GM13976 (cell line): ENCODE data around the gene PCDHB9.
"Not testable (repeated sequence)": the region's sequence is repeated elsewhere in the genome, so short reads cannot be mapped to it uniquely, and the experiment has no call there.

Source experiments
- DNase-seq: peaks from one replicate; pipeline ENCODE4 v3.0.0; 2012; ENCODE audit warnings: low spot score
- in situ Hi-C: fragments of 300-500 bp; cut with MboI; formaldehyde crosslinking; loops from one replicate; pipeline ENCODE4 v1.12.0; 2022; ENCODE audit warnings: low sequenced_read_pairs, mixed read lengths, inconsistent platforms; ENCODE audit not compliant: unreplicated experiment
- TF ChIP-seq, protein P1 (sequence below): IDR thresholded peaks from 2 replicates; pipeline ENCODE4 v1.5.1; 2012; ENCODE audit warnings: borderline replicate concordance, mild to moderate bottlenecking; ENCODE audit not compliant: insufficient read depth; ENCODE audit errors: extremely low read depth, missing control alignments, control extremely low read depth

PCDHB9 gene

GRCh38 chr5:141192110-141192725, 5.3 kb downstream of the PCDHB9 start, which contains the start of gene PCDHB10:
Gene PCDHB10, plus strand, starts transcription at chr5:141192353. Its CDS starts 200 bp downstream, at chr5:141192553.
- in situ Hi-C loops: no loop called here

DNA sequence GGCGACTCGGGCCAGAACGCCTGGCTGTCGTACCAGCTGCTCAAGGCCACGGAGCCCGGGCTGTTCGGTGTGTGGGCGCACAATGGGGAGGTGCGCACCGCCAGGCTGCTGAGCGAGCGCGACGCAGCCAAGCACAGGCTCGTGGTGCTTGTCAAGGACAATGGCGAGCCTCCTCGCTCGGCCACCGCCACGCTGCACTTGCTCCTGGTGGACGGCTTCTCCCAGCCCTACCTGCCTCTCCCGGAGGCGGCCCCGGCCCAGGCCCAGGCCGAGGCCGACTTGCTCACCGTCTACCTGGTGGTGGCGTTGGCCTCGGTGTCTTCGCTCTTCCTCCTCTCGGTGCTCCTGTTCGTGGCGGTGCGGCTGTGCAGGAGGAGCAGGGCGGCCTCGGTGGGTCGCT, 7.4 kb downstream of the PCDHB9 start:
- in situ Hi-C loops, DNase-seq: not testable (repeated sequence)

More at GRCh38 chr5:141192110-141192725, 5.3 kb downstream of the PCDHB9 start, which contains the start of gene PCDHB10:
- no peak for DNase-seq
- TF ChIP-seq, protein P1, sequence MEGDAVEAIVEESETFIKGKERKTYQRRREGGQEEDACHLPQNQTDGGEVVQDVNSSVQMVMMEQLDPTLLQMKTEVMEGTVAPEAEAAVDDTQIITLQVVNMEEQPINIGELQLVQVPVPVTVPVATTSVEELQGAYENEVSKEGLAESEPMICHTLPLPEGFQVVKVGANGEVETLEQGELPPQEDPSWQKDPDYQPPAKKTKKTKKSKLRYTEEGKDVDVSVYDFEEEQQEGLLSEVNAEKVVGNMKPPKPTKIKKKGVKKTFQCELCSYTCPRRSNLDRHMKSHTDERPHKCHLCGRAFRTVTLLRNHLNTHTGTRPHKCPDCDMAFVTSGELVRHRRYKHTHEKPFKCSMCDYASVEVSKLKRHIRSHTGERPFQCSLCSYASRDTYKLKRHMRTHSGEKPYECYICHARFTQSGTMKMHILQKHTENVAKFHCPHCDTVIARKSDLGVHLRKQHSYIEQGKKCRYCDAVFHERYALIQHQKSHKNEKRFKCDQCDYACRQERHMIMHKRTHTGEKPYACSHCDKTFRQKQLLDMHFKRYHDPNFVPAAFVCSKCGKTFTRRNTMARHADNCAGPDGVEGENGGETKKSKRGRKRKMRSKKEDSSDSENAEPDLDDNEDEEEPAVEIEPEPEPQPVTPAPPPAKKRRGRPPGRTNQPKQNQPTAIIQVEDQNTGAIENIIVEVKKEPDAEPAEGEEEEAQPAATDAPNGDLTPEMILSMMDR: no peak

- TF ChIP-seq, protein P1: no peak
- DNase-seq: no peak
- in situ Hi-C loops: no loop called here
Observed at GRCh38 chr5:141196363-141196762, 9.4 kb downstream of the PCDHB9 start.

GRCh38 chr5:141199359-141200235, 12.6 kb downstream of the PCDHB9 start, which contains the start of gene PCDHB11:
Gene PCDHB11, plus strand, starts transcription at chr5:141199627. Its CDS starts 148 bp downstream, at chr5:141199775.
- in situ Hi-C loops: no loop called here
- TF ChIP-seq, protein P1: no peak
- no peak for DNase-seq

DNA sequence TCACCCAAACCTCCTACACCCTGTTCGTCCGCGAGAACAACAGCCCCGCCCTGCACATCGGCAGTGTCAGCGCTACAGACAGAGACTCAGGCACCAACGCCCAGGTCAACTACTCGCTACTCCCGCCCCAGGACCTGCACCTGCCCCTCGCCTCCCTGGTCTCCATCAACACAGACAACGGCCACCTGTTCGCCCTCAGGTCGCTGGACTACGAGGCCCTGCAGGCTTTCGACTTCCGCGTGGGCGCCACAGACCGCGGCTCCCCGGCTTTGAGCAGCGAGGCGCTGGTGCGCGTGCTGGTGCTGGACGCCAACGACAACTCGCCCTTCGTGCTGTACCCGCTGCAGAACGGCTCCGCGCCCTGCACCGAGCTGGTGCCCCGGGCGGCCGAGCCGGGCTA, 14.2 kb downstream of the PCDHB9 start:
- in situ Hi-C loops, DNase-seq: not testable (repeated sequence)

DNA sequence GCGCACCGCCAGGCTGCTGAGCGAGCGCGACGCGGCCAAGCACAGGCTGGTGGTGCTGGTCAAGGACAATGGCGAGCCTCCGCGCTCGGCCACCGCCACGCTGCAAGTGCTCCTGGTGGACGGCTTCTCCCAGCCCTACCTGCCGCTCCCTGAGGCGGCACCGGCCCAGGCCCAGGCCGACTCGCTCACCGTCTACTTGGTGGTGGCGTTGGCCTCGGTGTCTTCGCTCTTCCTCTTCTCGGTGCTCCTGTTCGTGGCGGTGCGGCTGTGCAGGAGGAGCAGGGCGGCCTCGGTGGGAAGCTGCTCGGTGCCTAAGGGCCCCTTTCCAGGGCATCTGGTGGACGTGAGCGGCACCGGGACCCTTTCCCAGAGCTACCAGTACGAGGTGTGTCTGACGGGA, 14.7 kb downstream of the PCDHB9 start:
- DNase-seq, in situ Hi-C loops: not testable (repeated sequence)

- in situ Hi-C loops: no loop called here
- TF ChIP-seq, protein P1: no peak
- no peak for DNase-seq
Observed at GRCh38 chr5:141208478-141208877, 21.5 kb downstream of the PCDHB9 start, which contains the start of gene PCDHB12. Gene PCDHB12, plus strand, starts transcription at chr5:141208719. Its CDS starts 189 bp downstream, at chr5:141208908.

DNA sequence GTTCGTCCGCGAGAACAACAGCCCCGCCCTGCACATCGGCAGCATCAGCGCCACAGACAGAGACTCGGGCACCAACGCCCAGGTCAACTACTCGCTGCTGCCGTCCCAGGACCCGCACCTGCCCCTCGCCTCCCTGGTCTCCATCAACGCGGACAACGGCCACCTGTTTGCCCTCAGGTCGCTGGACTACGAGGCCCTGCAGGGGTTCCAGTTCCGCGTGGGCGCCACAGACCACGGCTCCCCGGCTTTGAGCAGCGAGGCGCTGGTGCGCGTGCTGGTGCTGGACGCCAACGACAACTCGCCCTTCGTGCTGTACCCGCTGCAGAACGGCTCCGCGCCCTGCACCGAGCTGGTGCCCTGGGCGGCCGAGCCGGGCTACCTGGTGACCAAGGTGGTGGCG, 23.3 kb downstream of the PCDHB9 start:
- DNase-seq, in situ Hi-C loops: not testable (repeated sequence)

DNA sequence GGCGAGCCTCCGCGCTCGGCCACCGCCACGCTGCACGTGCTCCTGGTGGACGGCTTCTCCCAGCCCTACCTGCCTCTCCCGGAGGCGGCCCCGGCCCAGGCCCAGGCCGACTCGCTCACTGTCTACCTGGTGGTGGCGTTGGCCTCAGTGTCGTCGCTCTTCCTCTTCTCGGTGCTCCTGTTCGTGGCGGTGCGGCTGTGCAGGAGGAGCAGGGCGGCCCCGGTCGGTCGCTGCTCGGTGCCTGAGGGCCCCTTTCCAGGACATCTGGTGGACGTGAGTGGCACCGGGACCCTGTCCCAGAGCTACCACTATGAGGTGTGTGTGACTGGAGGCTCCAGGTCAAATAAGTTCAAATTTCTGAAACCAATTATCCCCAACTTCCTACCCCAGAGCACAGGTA, 23.9 kb downstream of the PCDHB9 start:
- in situ Hi-C loops: not testable (repeated sequence)

GRCh38 chr5:141213656-141214339, 26.8 kb downstream of the PCDHB9 start, which contains the start of gene PCDHB13:
Gene PCDHB13, plus strand, starts transcription at chr5:141213919. Its CDS starts 205 bp downstream, at chr5:141214124.
- DNase-seq, in situ Hi-C loops: not testable (repeated sequence)

More for the DNA sequence above, 23.9 kb downstream of the PCDHB9 start:
- not testable (repeated sequence) for DNase-seq

GRCh38 chr5:141214583-141214982, 27.6 kb downstream of the PCDHB9 start:
- DNase-seq, in situ Hi-C loops: not testable (repeated sequence)

- in situ Hi-C loops, DNase-seq: not testable (repeated sequence)
Observed at GRCh38 chr5:141215504-141215903, 28.5 kb downstream of the PCDHB9 start.
